Islet of Langerhans (tissue), 1 donor: Measurements from ENCODE around the gene TANK.
"Not testable (repeated sequence)": the region's sequence is repeated elsewhere in the genome, so short reads cannot be mapped to it uniquely, and the experiment has no call there.

Experiments
- FAIRE-seq: peaks from one replicate; lab custom pipeline; 2011; peaks lifted over from hg19 to GRCh38; lab: Jason Lieb, UNC

The TANK gene

DNA sequence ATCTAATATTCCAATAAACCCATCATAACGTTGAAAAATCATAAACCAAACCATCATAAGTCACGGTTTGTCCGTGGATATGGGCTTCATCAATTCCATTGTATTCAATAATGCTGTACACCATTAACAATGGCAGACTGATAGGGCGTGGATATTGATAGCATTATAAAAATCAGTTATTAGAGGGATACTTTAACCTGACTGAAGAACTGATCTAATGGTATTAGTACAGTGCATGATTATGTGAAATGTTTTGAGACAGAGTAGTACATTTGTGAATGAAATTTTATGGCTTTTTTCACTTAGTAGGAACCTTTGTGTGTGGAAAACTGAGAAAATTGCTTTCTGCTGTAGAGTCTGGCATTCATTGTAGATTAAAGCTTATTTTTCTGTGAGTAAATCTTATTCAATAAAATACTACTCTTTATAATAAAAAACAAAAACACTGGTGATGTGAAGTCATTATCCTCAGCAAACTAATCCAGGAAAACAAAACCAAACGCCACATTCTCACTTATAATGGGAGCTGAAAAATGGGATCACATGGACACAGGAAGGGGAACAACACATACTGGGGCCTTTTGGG is 119.1 kb downstream of the TANK start:
- not testable (repeated sequence) for FAIRE-seq

DNA sequence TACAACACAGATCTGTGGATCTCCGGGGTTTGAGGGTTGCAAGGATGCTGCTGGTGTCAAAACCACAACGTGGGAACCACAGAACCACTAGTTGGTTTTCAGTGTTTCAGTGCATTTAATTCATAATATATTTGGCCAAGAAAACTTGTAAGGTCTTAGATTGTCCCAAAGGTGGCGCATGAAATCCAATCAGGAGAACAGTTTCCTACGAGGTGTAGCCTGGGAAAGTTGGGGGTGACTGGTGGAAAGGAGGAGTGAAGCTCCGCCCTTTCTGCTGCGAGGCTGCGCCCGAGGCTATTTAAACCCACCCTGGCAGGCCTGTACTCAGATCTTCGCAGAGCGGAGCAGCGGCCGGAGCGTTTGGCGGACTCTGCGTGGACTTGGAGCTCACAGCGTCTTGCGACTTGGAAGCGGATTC is 120.7 kb downstream of the TANK start:
- FAIRE-seq, result not testable (repeated sequence)

GRCh38 chr2:161281615-161282310 is 121.5 kb downstream of the TANK start:
- FAIRE-seq, result not testable (repeated sequence)

DNA sequence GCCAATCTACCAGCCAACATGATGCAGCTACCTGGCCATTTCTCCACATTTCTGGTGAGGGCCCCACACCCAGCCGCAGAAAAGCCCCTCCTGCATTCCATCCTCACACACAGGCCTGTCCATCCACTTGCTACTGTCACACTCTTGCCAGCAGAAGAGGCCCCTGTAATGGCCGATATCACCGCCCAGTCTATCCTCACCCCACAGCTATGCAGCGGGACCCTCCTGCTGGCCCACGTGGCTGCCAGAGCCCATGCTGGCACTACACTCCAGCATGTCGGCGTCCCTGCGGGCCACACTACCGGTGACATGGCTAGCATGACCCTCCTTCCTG is 122.0 kb downstream of the TANK start:
- not testable (repeated sequence) for FAIRE-seq

GRCh38 chr2:161283926-161284325 is 123.7 kb downstream of the TANK start:
- FAIRE-seq, result no peak
